CD8-positive, alpha-beta memory T cell (primary cell): Measurements from ENCODE around the gene AJAP1. TPM values are rescaled to one million over a fixed set of nuclear protein-coding genes. Genes with fewer than 3 reads are reported as not detected.
A peak's percentile ranks its signal among the peaks of the same experiment; 100 is the strongest.

Source experiments
- CTCF ChIA-PET: fragments of 350-600 bp; sonication (Branson Sonifier 250); formaldehyde crosslinking; loops from one replicate; lab custom pipeline; 2021; ENCODE audit warnings: antibody characterized with exemption; lab: Charles Lee
- POLR2A ChIA-PET: fragments of 350-600 bp; sonication (Branson Sonifier 250); formaldehyde crosslinking; loops from one replicate; lab custom pipeline; 2021; ENCODE audit warnings: antibody characterized with exemption; lab: Charles Lee
- DNase-seq, 5 donors: peaks; one replicate each; pipeline versions ENCODE4 v3.0.0 to v3.0.0-alpha.2; 2020 to 2022; ENCODE audit warnings: mixed read lengths in 1 of 5
- H3K27ac ChIP-seq: one replicate; pipeline ENCODE4 v1.7.0; 2013; ENCODE audit warnings: low read depth, mild to moderate bottlenecking, low read length, moderate library complexity
- H3K27me3 ChIP-seq: 2 replicates; pipeline ENCODE4 v1.7.0; 2013; ENCODE audit warnings: low read length, mild to moderate bottlenecking; ENCODE audit not compliant: insufficient read depth, poor library complexity, severe bottlenecking
- H3K36me3 ChIP-seq: 2 replicates; pipeline ENCODE4 v1.7.0; 2013; ENCODE audit warnings: mild to moderate bottlenecking, low read length, moderate library complexity; ENCODE audit not compliant: insufficient read depth
- H3K4me1 ChIP-seq: 2 replicates; pipeline ENCODE4 v1.7.0; 2013; ENCODE audit warnings: mild to moderate bottlenecking, low read length, moderate library complexity; ENCODE audit not compliant: insufficient read depth
- H3K4me3 ChIP-seq: 2 replicates; pipeline ENCODE4 v1.7.0; 2013; ENCODE audit warnings: mild to moderate bottlenecking, low read length
- H3K9me3 ChIP-seq: 2 replicates; pipeline ENCODE4 v1.7.0; 2013; ENCODE audit warnings: mild to moderate bottlenecking, low read length
- H3K27ac Mint-ChIP-seq, 8 donors: one replicate each; pipeline ENCODE4 v1.8.0; 2020 to 2021; ENCODE audit warnings: mixed read lengths in 8 of 8, mild to moderate bottlenecking in 6 of 8, inconsistent platforms in 3 of 8, moderate library complexity in 3 of 8
- H3K27me3 Mint-ChIP-seq, 2 donors: one replicate each; pipeline ENCODE4 v1.8.0; 2020 to 2021; ENCODE audit warnings: mixed read lengths in 2 of 2, mild to moderate bottlenecking in 1 of 2, moderate library complexity in 1 of 2
- H3K36me3 Mint-ChIP-seq, 3 donors: one replicate each; pipeline ENCODE4 v1.8.0; 2020 to 2021; ENCODE audit warnings: mixed read lengths in 3 of 3, inconsistent platforms in 1 of 3, mild to moderate bottlenecking in 1 of 3
- H3K4me1 Mint-ChIP-seq, 3 donors: one replicate each; pipeline ENCODE4 v1.8.0; 2020 to 2021; ENCODE audit warnings: mixed read lengths in 3 of 3, inconsistent platforms in 1 of 3, mild to moderate bottlenecking in 1 of 3
- H3K4me3 Mint-ChIP-seq, 7 donors: one replicate each; pipeline ENCODE4 v1.8.0; 2020 to 2021; ENCODE audit warnings: mixed read lengths in 7 of 7, mild to moderate bottlenecking in 6 of 7, moderate library complexity in 4 of 7, inconsistent platforms in 2 of 7
- H3K9me3 Mint-ChIP-seq, 5 donors: one replicate each; pipeline ENCODE4 v1.8.0; 2020 to 2022; ENCODE audit warnings: mixed read lengths in 5 of 5, mild to moderate bottlenecking in 3 of 5, moderate library complexity in 2 of 5, inconsistent platforms in 1 of 5
- polyA plus RNA-seq: library from polyadenylated mRNA; unstranded; fragments of 300-500 nt; fragmentation: Illumina TruSeq; gene quantifications from one replicate; pipeline ENCODE4 v1.2.3, GENCODE V29; 2021
- total RNA-seq, 2 experiments: library from RNA; stranded (reverse); gene quantifications; one replicate each; pipeline ENCODE4 v1.2.3, GENCODE V29; 2021

The AJAP1 gene
- total and polyA plus RNA-seq, 3 experiments from 2014 or later = not detected

- ChIA-PET POLR2A (no interaction called here), CTCF (no interaction called here)
- Mint-ChIP-seq H3K27ac (no peak overlapping the region), H3K27me3 (peaks cover 2 to 6% of the 10 kb centered on the region in 2 donors), H3K4me1 (no peaks in the 10 kb centered on the region), H3K9me3 (peaks cover 2 to 6% (median 3%) of the 10 kb centered on the region in 5 donors), H3K36me3 (no peaks in the 10 kb centered on the region), H3K4me3 (no peak overlapping the region)
- Histone ChIP-seq H3K27me3 (no peaks in the 10 kb centered on the region), H3K4me1 (no peaks in the 10 kb centered on the region), H3K27ac (no peak overlapping the region), H3K4me3 (no peak overlapping the region), H3K36me3 (no peaks in the 10 kb centered on the region), H3K9me3 (no peaks in the 10 kb centered on the region)
- no peak for DNase-seq
These were observed 100.4 kb downstream of the AJAP1 start for GRCh38 chr1:4754816-4755215.

GRCh38 chr1:4755301-4755845 lies 101.0 kb downstream of the AJAP1 start:
- Mint-ChIP-seq H3K27ac (peak overlapping the region in 1 of 8 donors; percentile 76), H3K27me3 (peaks cover 0 to 10% of the 10 kb centered on the region in 2 donors), H3K9me3 (peaks cover 2 to 6% (median 3%) of the 10 kb centered on the region in 5 donors), H3K4me3 (no peak overlapping the region), H3K36me3 (no peaks in the 10 kb centered on the region), H3K4me1 (no peaks in the 10 kb centered on the region)
- Histone ChIP-seq H3K4me3 (no peak overlapping the region), H3K9me3 (no peaks in the 10 kb centered on the region), H3K36me3 (no peaks in the 10 kb centered on the region), H3K4me1 (no peaks in the 10 kb centered on the region), H3K27ac (no peak overlapping the region), H3K27me3 (no peaks in the 10 kb centered on the region)
- ChIA-PET CTCF (no interaction called here), POLR2A (no interaction called here)
- no peak for DNase-seq

- no peak overlapping the region for H3K27ac ChIP-seq
- H3K36me3 ChIP-seq = no peaks in the 10 kb centered on the region
- Mint-ChIP-seq H3K4me1 (no peaks in the 10 kb centered on the region), H3K9me3 (peaks cover 2 to 6% (median 3%) of the 10 kb centered on the region in 5 donors), H3K27me3 (peaks cover 0 to 10% of the 10 kb centered on the region in 2 donors), H3K36me3 (no peaks in the 10 kb centered on the region), H3K27ac (peak overlapping the region in 1 of 8 donors; percentile 76), H3K4me3 (no peak overlapping the region)
- no peak for DNase-seq
- H3K27me3 ChIP-seq = no peaks in the 10 kb centered on the region
- ChIA-PET POLR2A (no interaction called here), CTCF (no interaction called here)
- no peak overlapping the region for H3K4me3 ChIP-seq
- H3K4me1 ChIP-seq = no peaks in the 10 kb centered on the region
- H3K9me3 ChIP-seq = no peaks in the 10 kb centered on the region
These were observed 101.6 kb downstream of the AJAP1 start for GRCh38 chr1:4755864-4756504.

GRCh38 chr1:4756851-4757580 lies 102.6 kb downstream of the AJAP1 start:
- H3K4me3 Mint-ChIP-seq = no peak overlapping the region
- Histone ChIP-seq H3K36me3 (no peaks in the 10 kb centered on the region), H3K9me3 (no peaks in the 10 kb centered on the region), H3K27me3 (no peaks in the 10 kb centered on the region), H3K4me1 (no peaks in the 10 kb centered on the region), H3K4me3 (no peak overlapping the region), H3K27ac (no peak overlapping the region)
- H3K36me3 Mint-ChIP-seq = no peaks in the 10 kb centered on the region
- ChIA-PET CTCF (no interaction called here), POLR2A (no interaction called here)
- peaks cover 2 to 6% (median 3%) of the 10 kb centered on the region in 5 donors for H3K9me3 Mint-ChIP-seq
- peaks cover 0 to 10% of the 10 kb centered on the region in 2 donors for H3K27me3 Mint-ChIP-seq
- H3K4me1 Mint-ChIP-seq = no peaks in the 10 kb centered on the region
- no peak for DNase-seq
- no peak overlapping the region for H3K27ac Mint-ChIP-seq

GRCh38 chr1:4759671-4760070 lies 105.3 kb downstream of the AJAP1 start:
- no peaks in the 10 kb centered on the region for H3K9me3 ChIP-seq
- Mint-ChIP-seq H3K27ac (no peak overlapping the region), H3K4me1 (no peaks in the 10 kb centered on the region), H3K36me3 (no peaks in the 10 kb centered on the region), H3K27me3 (peaks cover 0 to 8% of the 10 kb centered on the region in 2 donors), H3K9me3 (peaks cover 0 to 6% (median 2%) of the 10 kb centered on the region in 5 donors), H3K4me3 (no peak overlapping the region)
- POLR2A ChIA-PET = no interaction called here
- no peak overlapping the region for H3K4me3 ChIP-seq
- DNase-seq = no peak
- H3K27ac ChIP-seq = no peak overlapping the region
- H3K4me1 ChIP-seq = no peaks in the 10 kb centered on the region
- CTCF ChIA-PET = no interaction called here
- no peaks in the 10 kb centered on the region for H3K36me3 ChIP-seq
- no peaks in the 10 kb centered on the region for H3K27me3 ChIP-seq

GRCh38 chr1:4760088-4760487 lies 105.7 kb downstream of the AJAP1 start:
- no peak overlapping the region for H3K27ac ChIP-seq
- H3K27ac Mint-ChIP-seq = no peak overlapping the region
- H3K27me3 ChIP-seq = no peaks in the 10 kb centered on the region
- H3K4me3 Mint-ChIP-seq = no peak overlapping the region
- no peaks in the 10 kb centered on the region for H3K36me3 ChIP-seq
- peaks cover 2 to 8% of the 10 kb centered on the region in 2 donors for H3K27me3 Mint-ChIP-seq
- H3K36me3 Mint-ChIP-seq = peaks cover 0 to under 1% (median 0%) of the 10 kb centered on the region in 3 donors
- peaks cover 0 to 6% (median 2%) of the 10 kb centered on the region in 5 donors for H3K9me3 Mint-ChIP-seq
- no peaks in the 10 kb centered on the region for H3K4me1 ChIP-seq
- no peaks in the 10 kb centered on the region for H3K4me1 Mint-ChIP-seq
- CTCF ChIA-PET = no interaction called here
- POLR2A ChIA-PET = no interaction called here
- no peaks in the 10 kb centered on the region for H3K9me3 ChIP-seq
- DNase-seq = no peak
- H3K4me3 ChIP-seq = no peak overlapping the region

DNA sequence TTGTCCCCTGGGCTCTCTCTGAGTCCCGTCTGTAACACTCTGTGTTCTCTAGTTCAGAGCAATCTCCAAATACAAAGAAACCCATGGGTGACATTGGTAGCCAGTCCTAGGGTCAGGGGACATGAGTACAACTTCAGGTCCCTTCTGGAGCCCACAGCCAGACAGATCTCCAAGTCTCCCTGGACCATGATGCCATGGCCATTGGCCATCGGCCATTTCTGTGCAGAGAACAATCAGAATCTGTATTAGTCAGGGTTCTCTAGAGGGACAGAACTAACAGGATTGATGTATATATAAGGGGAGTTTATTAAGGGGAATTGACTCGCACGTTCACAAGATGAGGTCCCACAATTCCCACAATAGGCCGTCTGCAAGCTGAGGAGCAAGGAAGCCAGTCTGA lies 106.9 kb downstream of the AJAP1 start:
- CTCF ChIA-PET = no interaction called here
- H3K27me3 Mint-ChIP-seq = peaks cover 8 to 9% of the 10 kb centered on the region in 2 donors
- no peak overlapping the region for H3K4me3 ChIP-seq
- no peak for DNase-seq
- H3K27ac Mint-ChIP-seq = no peak overlapping the region
- POLR2A ChIA-PET = no interaction called here
- no peak overlapping the region for H3K27ac ChIP-seq
- H3K9me3 ChIP-seq = no peaks in the 10 kb centered on the region
- H3K4me1 Mint-ChIP-seq = no peaks in the 10 kb centered on the region
- H3K9me3 Mint-ChIP-seq = peaks cover 0 to 6% (median 1%) of the 10 kb centered on the region in 5 donors
- no peak overlapping the region for H3K4me3 Mint-ChIP-seq
- no peaks in the 10 kb centered on the region for H3K4me1 ChIP-seq
- no peaks in the 10 kb centered on the region for H3K27me3 ChIP-seq
- H3K36me3 Mint-ChIP-seq = peaks cover 0 to 2% (median 0%) of the 10 kb centered on the region in 3 donors
- H3K36me3 ChIP-seq = no peaks in the 10 kb centered on the region

- Histone ChIP-seq H3K27me3 (no peaks in the 10 kb centered on the region), H3K36me3 (no peaks in the 10 kb centered on the region), H3K4me1 (no peaks in the 10 kb centered on the region), H3K9me3 (no peaks in the 10 kb centered on the region), H3K27ac (no peak overlapping the region), H3K4me3 (no peak overlapping the region)
- CTCF ChIA-PET = no interaction called here
- Mint-ChIP-seq H3K27ac (no peak overlapping the region), H3K4me3 (no peak overlapping the region), H3K27me3 (peaks cover 8 to 9% of the 10 kb centered on the region in 2 donors), H3K36me3 (peaks cover 0 to 2% (median 0%) of the 10 kb centered on the region in 3 donors), H3K9me3 (peaks cover 0 to 6% (median 1%) of the 10 kb centered on the region in 5 donors), H3K4me1 (no peaks in the 10 kb centered on the region)
- no peak for DNase-seq
- POLR2A ChIA-PET = no interaction called here
These were observed 107.7 kb downstream of the AJAP1 start for GRCh38 chr1:4762146-4762545.
